Activated CD8-positive, alpha-beta memory T cell treated with anti-CD3 and anti-CD28 coated beads for 36 hours (primary cell): ENCODE results near the gene RNF223. TPM values are rescaled to one million over a fixed set of nuclear protein-coding genes. Genes with fewer than 3 reads are reported as not detected.

Experiments used
- CTCF ChIA-PET: fragments of 350-600 bp; sonication (Branson Sonifier 250); formaldehyde crosslinking; loops from one replicate; lab custom pipeline; 2021; ENCODE audit warnings: antibody characterized with exemption; lab: Charles Lee
- POLR2A ChIA-PET: fragments of 350-600 bp; sonication (Branson Sonifier 250); formaldehyde crosslinking; loops from one replicate; lab custom pipeline; 2021; ENCODE audit warnings: antibody characterized with exemption; lab: Charles Lee
- total RNA-seq, 2 experiments: library from RNA; stranded (reverse); gene quantifications; one replicate each; pipeline ENCODE4 v1.2.3, GENCODE V29; 2021

RNF223 gene
- total RNA-seq, 2 experiments from 2014 or later, result not detected

- ChIA-PET CTCF (interaction anchor here (2.2 to 4.0 kb wide), 2 partner anchors 21 to 23 kb away, joined by 6 to 32 read pairs; no protein-coding TSS in a partner anchor), POLR2A (interaction anchor here (2.8 kb wide), 1 partner anchor 22 kb away, joined by 18 read pairs; no protein-coding TSS in a partner anchor)
These were observed 32.2 kb downstream of the RNF223 start for GRCh38 chr1:1041873-1042272.

- ChIA-PET CTCF (interaction anchor here (2.2 to 4.0 kb wide), 4 partner anchors 22 to 28 kb away, joined by 6 to 32 read pairs (median 8); partner anchors contain the start of gene ISG15), POLR2A (interaction anchor here (2.8 kb wide), 1 partner anchor 23 kb away, joined by 18 read pairs; no protein-coding TSS in a partner anchor)
These were observed 33.0 kb downstream of the RNF223 start for GRCh38 chr1:1041092-1041523.

- ChIA-PET POLR2A (interaction anchor here (1.1 to 2.8 kb wide), 2 partner anchors 19 to 23 kb away, joined by 3 to 18 read pairs; no protein-coding TSS in a partner anchor), CTCF (interaction anchor here (2.2 to 4.0 kb wide), 4 partner anchors 21 to 27 kb away, joined by 6 to 32 read pairs (median 8); partner anchors contain the start of gene ISG15)
These were observed 33.8 kb downstream of the RNF223 start for GRCh38 chr1:1040004-1040991.

GRCh38 chr1:1039145-1039910 lies 34.8 kb downstream of the RNF223 start:
- CTCF ChIA-PET, result interaction anchor here (1.3 to 4.0 kb wide), 5 partner anchors 17 to 26 kb away, joined by 3 to 32 read pairs (median 6); partner anchors contain the start of gene ISG15

GRCh38 chr1:1038694-1039093 lies 35.4 kb downstream of the RNF223 start:
- CTCF ChIA-PET, result interaction anchor here (1.3 to 4.0 kb wide), 2 partner anchors 17 to 24 kb away, joined by 3 to 32 read pairs; no protein-coding TSS in a partner anchor
- POLR2A ChIA-PET, result interaction anchor here (2.8 kb wide), 1 partner anchor 25 kb away, joined by 18 read pairs; no protein-coding TSS in a partner anchor

More at GRCh38 chr1:1039145-1039910, 34.8 kb downstream of the RNF223 start:
- POLR2A ChIA-PET, result interaction anchor here (1.1 to 2.8 kb wide), 2 partner anchors 20 to 24 kb away, joined by 3 to 18 read pairs; no protein-coding TSS in a partner anchor

GRCh38 chr1:1037366-1038327 lies 36.5 kb downstream of the RNF223 start:
- ChIA-PET POLR2A (no interaction called here), CTCF (interaction anchor here (1.3 to 4.0 kb wide), 3 partner anchors 15 to 26 kb away, joined by 3 to 32 read pairs (median 5); no protein-coding TSS in a partner anchor)

- ChIA-PET POLR2A (no interaction called here), CTCF (interaction anchor here (1.3 kb wide), 1 partner anchor 17 kb away, joined by 3 read pairs; no protein-coding TSS in a partner anchor)
These were observed 38.7 kb downstream of the RNF223 start for GRCh38 chr1:1035291-1035943.

- POLR2A ChIA-PET, result interaction anchor here (1.7 kb wide), 1 partner anchor 30 kb away, joined by 7 read pairs; no protein-coding TSS in a partner anchor
- CTCF ChIA-PET, result interaction anchor here (0.7 to 3.3 kb wide), 3 partner anchors 16 to 337 kb away, joined by 3 to 15 read pairs (median 4); no protein-coding TSS in a partner anchor
These were observed 39.7 kb downstream of the RNF223 start for GRCh38 chr1:1034439-1034781.

- ChIA-PET POLR2A (interaction anchor here (1.0 to 1.7 kb wide), 2 partner anchors 30 to 37 kb away, joined by 3 to 7 read pairs; no protein-coding TSS in a partner anchor), CTCF (interaction anchor here (0.7 to 3.3 kb wide), 14 partner anchors 14 to 338 kb away, joined by 3 to 16 read pairs (median 4); partner anchors contain the start of gene ISG15)
These were observed 40.2 kb downstream of the RNF223 start for GRCh38 chr1:1033731-1034438.

- POLR2A ChIA-PET, result interaction anchor here (0.8 to 1.7 kb wide), 3 partner anchors 30 to 37 kb away, joined by 3 to 7 read pairs (median 3); no protein-coding TSS in a partner anchor
- CTCF ChIA-PET, result interaction anchor here (0.7 to 3.3 kb wide), 13 partner anchors 11 to 279 kb away, joined by 3 to 16 read pairs (median 5); partner anchors contain the start of gene ISG15
These were observed 41.0 kb downstream of the RNF223 start for GRCh38 chr1:1033009-1033587.

- CTCF ChIA-PET, result interaction anchor here (0.8 to 3.3 kb wide), 12 partner anchors 11 to 259 kb away, joined by 3 to 16 read pairs (median 5); partner anchors contain the start of genes ISG15 and TTLL10
- POLR2A ChIA-PET, result interaction anchor here (0.8 to 1.7 kb wide), 3 partner anchors 31 to 38 kb away, joined by 3 to 7 read pairs (median 3); no protein-coding TSS in a partner anchor
These were observed 41.7 kb downstream of the RNF223 start for GRCh38 chr1:1032424-1032823.

- ChIA-PET CTCF (interaction anchor here (0.8 to 3.3 kb wide), 9 partner anchors 10 to 207 kb away, joined by 3 to 16 read pairs (median 5); partner anchors contain the start of genes ISG15 and TTLL10), POLR2A (interaction anchor here (1.1 kb wide), 1 partner anchor 198 kb away, joined by 5 read pairs; no protein-coding TSS in a partner anchor)
These were observed 42.4 kb downstream of the RNF223 start for GRCh38 chr1:1031659-1032235.

- POLR2A ChIA-PET, result interaction anchor here (1.1 kb wide), 1 partner anchor 197 kb away, joined by 5 read pairs; no protein-coding TSS in a partner anchor
- CTCF ChIA-PET, result interaction anchor here (1.3 to 3.3 kb wide), 3 partner anchors 12 to 91 kb away, joined by 4 to 15 read pairs (median 5); no protein-coding TSS in a partner anchor
These were observed 43.0 kb downstream of the RNF223 start for GRCh38 chr1:1030867-1031658.

- CTCF ChIA-PET, result no interaction called here
- POLR2A ChIA-PET, result no interaction called here
These were observed 46.3 kb downstream of the RNF223 start for GRCh38 chr1:1027791-1028190.
